Smooth muscle cell (in vitro differentiated cells): ENCODE results near the gene GPM6B. TPM values are rescaled to one million over a fixed set of nuclear protein-coding genes. Genes with fewer than 3 reads are reported as not detected.

Experiments used
- DNase-seq: peaks from one replicate; lab custom pipeline; 2025; ENCODE audit not compliant: unreplicated experiment; lab: John Stamatoyannopoulos, UW
- H2AFZ ChIP-seq: fragments of 200-600 bp; sonication (generic); 2 replicates; pipeline ENCODE4 v1.6.0; 2016; ENCODE audit warnings: antibody characterized with exemption, low read depth, mild to moderate bottlenecking
- H3F3A ChIP-seq: fragments of 200-600 bp; sonication (generic); 2 replicates; pipeline ENCODE4 v1.6.0; 2017; ENCODE audit warnings: antibody characterized with exemption, low read depth
- H3K27ac ChIP-seq: fragments of 200-600 bp; sonication (generic); 2 replicates; pipeline ENCODE4 v1.5.1; 2016; ENCODE audit warnings: low read depth, mild to moderate bottlenecking
- H3K27me3 ChIP-seq: fragments of 200-600 bp; sonication (generic); 2 replicates; pipeline ENCODE4 v1.6.1; 2016; ENCODE audit warnings: low read depth, mild to moderate bottlenecking
- H3K36me3 ChIP-seq: fragments of 200-600 bp; sonication (generic); 2 replicates; pipeline ENCODE4 v1.5.1; 2016; ENCODE audit warnings: low read depth
- H3K4me1 ChIP-seq: fragments of 200-600 bp; sonication (generic); 2 replicates; pipeline ENCODE4 v1.5.1; 2016; ENCODE audit warnings: low read depth
- H3K4me2 ChIP-seq: fragments of 200-600 bp; sonication (generic); 2 replicates; pipeline ENCODE4 v1.6.0; 2016; ENCODE audit warnings: mild to moderate bottlenecking
- H3K4me3 ChIP-seq: fragments of 200-600 bp; sonication (generic); 2 replicates; pipeline ENCODE4 v1.5.1; 2016; ENCODE audit warnings: mild to moderate bottlenecking
- H3K79me2 ChIP-seq: fragments of 200-600 bp; sonication (generic); 2 replicates; pipeline ENCODE4 v1.6.0; 2016; ENCODE audit warnings: low read depth, mild to moderate bottlenecking
- H3K9ac ChIP-seq: fragments of 200-600 bp; sonication (generic); 2 replicates; pipeline ENCODE4 v1.6.0; 2016; ENCODE audit warnings: low read depth
- H3K9me3 ChIP-seq: fragments of 200-600 bp; sonication (generic); replicated peaks from 2 replicates; pipeline ENCODE4 v1.5.1; 2016; ENCODE audit warnings: low read depth
- H4K20me1 ChIP-seq: fragments of 200-600 bp; sonication (generic); 2 replicates; pipeline ENCODE4 v1.6.0; 2016; ENCODE audit warnings: low read depth
- WGBS: methylation state at CpG from one replicate; pipeline ENCODE4 v1.1.7; 2016; ENCODE audit warnings: low lambda C conversion rate; 5-methylcytosine and 5-hydroxymethylcytosine counted together
- polyA plus RNA-seq: library from polyadenylated mRNA; unstranded; fragments of >200 nt; fragmentation: Nextera tagmentation; extraction: Ambion mirVana; gene quantifications from 2 replicates; pipeline ENCODE4 v1.2.1, GENCODE V29; 2016
- total RNA-seq: library from RNA; depleted of rRNA; stranded (reverse); fragments of >200 nt; gene quantifications from 2 replicates; pipeline ENCODE4 v1.2.3, GENCODE V29; 2014
- TF ChIP-seq, protein P1 (sequence below): fragments of 200-600 bp; sonication (generic); IDR thresholded peaks from 2 replicates; pipeline ENCODE4 v1.5.1; 2017; ENCODE audit warnings: borderline replicate concordance, mild to moderate bottlenecking, antibody characterized with exemption; ENCODE audit not compliant: insufficient read depth, poor library complexity, severe bottlenecking

GPM6B gene
- total and polyA plus RNA-seq, 2 experiments from 2014 or later, result 17.1 to 33.4 TPM

DNA sequence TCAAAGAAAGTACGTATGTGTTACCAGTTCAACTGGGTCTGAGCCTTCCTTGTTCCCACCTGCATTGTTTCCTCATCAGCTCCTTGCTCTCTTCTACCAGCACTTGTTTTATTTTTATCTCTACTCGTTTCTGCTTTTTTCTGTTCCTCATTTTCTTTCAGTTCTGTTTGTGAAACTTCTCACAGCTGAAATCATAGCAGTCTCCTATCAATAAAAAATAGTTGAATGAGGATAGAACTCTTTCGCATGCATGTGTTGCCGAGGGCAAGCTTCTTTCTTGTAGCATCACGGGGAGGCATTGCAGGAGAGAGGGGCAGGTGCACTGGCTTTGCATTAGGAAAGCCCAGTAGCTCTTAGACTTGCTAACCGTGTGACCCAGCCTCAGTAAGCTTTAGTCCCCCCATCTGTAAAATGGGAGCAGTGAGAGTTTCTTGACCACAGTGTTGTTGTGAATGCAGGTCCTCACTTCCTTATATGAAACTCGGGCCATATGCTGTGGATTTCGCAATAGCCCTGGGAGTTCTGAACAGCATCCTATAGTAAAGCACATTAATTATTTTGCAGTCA, 57.7 kb downstream of the GPM6B start:
- H3K36me3 ChIP-seq, result no peaks in the 10 kb centered on the region

DNA sequence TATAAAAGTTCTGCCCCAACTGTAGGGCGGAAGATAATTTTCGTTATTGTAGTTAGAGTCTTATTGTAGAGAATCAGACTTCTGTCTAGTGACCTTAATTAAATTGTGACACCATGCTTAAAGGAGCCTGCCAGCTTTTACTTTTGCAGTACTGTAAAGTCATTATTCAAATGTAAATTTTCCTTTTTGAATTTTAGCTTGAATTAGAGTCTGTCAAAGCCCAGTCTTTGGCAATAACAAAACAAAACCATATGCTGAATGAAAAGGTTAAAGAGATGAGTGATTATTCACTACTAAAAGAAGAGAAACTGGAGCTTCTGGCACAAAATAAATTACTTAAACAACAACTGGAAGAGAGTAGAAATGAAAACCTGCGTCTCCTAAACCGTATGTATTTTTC, 60.5 kb downstream of the GPM6B start:
- Histone ChIP-seq H3K79me2 (no peaks in the 10 kb centered on the region), H2AFZ (no peak overlapping the region), H3K27me3 (no peaks in the 10 kb centered on the region), H3K9ac (no peak overlapping the region), H3K27ac (no peak overlapping the region), H3K4me2 (no peak overlapping the region), H3K4me1 (no peaks in the 10 kb centered on the region), H3K9me3 (no peaks in the 10 kb centered on the region), H4K20me1 (no peaks in the 10 kb centered on the region), H3K36me3 (no peaks in the 10 kb centered on the region), H3F3A (no peaks in the 10 kb centered on the region), H3K4me3 (no peak overlapping the region)
- 83% methylated on average over 4 of the region's 4 CpGs for WGBS
- no peak for DNase-seq
- TF ChIP-seq, protein P1, sequence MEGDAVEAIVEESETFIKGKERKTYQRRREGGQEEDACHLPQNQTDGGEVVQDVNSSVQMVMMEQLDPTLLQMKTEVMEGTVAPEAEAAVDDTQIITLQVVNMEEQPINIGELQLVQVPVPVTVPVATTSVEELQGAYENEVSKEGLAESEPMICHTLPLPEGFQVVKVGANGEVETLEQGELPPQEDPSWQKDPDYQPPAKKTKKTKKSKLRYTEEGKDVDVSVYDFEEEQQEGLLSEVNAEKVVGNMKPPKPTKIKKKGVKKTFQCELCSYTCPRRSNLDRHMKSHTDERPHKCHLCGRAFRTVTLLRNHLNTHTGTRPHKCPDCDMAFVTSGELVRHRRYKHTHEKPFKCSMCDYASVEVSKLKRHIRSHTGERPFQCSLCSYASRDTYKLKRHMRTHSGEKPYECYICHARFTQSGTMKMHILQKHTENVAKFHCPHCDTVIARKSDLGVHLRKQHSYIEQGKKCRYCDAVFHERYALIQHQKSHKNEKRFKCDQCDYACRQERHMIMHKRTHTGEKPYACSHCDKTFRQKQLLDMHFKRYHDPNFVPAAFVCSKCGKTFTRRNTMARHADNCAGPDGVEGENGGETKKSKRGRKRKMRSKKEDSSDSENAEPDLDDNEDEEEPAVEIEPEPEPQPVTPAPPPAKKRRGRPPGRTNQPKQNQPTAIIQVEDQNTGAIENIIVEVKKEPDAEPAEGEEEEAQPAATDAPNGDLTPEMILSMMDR, result no peak

More for the DNA sequence above, 57.7 kb downstream of the GPM6B start:
- no peaks in the 10 kb centered on the region for H3K79me2 ChIP-seq
- TF ChIP-seq, protein P1, result no peak
- no peaks in the 10 kb centered on the region for H3K27me3 ChIP-seq
- H3K9me3 ChIP-seq, result no peaks in the 10 kb centered on the region
- no peaks in the 10 kb centered on the region for H4K20me1 ChIP-seq
- H3K27ac ChIP-seq, result no peak overlapping the region
- H3K4me2 ChIP-seq, result no peak overlapping the region
- H3K4me3 ChIP-seq, result no peak overlapping the region
- no peak overlapping the region for H3K9ac ChIP-seq
- no peaks in the 10 kb centered on the region for H3F3A ChIP-seq
- no peak for DNase-seq
- WGBS, result 79% methylated on average over 8 of the region's 8 CpGs
- H3K4me1 ChIP-seq, result no peaks in the 10 kb centered on the region
- no peak overlapping the region for H2AFZ ChIP-seq

DNA sequence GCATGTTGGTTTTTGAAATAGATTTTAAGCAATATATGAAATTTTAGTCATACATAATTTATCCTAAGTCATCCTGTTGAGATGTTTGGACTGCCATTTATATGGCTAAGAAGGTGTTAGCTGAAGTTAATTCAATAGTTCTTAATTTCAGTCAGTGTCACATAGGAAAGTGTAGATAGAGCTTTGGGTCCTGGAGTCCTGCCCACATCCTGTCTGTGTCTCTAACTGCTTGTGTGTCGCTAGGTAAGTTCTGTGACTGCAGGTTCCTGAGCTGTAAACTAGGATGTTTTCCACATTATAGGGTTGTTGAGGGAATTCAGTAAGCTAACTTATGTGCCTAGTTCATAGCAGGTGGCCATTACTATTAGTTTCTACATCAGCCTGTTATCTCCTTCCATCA, 61.6 kb downstream of the GPM6B start:
- Histone ChIP-seq H3K36me3 (no peaks in the 10 kb centered on the region), H2AFZ (no peak overlapping the region), H3K4me2 (no peak overlapping the region), H3K4me1 (no peaks in the 10 kb centered on the region), H3K4me3 (no peak overlapping the region), H3K79me2 (no peaks in the 10 kb centered on the region), H3K9ac (no peak overlapping the region), H3K27ac (no peak overlapping the region), H3K27me3 (no peaks in the 10 kb centered on the region), H4K20me1 (no peaks in the 10 kb centered on the region), H3K9me3 (no peaks in the 10 kb centered on the region), H3F3A (no peaks in the 10 kb centered on the region)
- no peak for DNase-seq
- WGBS, result 79% methylated on average over 1 of the region's 1 CpG
- TF ChIP-seq, protein P1, result no peak

DNA sequence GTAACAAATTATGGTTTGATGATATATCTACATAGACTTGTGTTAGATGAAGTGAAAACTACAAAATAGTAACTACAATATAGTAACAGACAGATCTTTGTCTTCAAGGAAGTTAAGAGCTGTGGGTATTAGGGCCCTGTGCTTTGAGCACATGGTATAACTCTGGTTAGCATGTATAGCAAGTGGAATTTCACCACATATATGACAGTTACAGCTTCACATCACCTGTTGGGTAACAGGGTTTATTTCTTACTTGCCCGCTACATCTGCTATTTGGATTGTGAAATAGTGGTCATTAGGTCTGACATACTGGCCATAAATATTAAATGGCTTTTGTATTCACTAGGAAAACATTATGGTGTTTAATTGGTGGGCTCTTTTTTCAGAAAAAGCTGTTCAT, 62.1 kb downstream of the GPM6B start:
- Histone ChIP-seq H3K4me1 (no peaks in the 10 kb centered on the region), H2AFZ (no peak overlapping the region), H3K9me3 (no peaks in the 10 kb centered on the region), H3K79me2 (no peaks in the 10 kb centered on the region), H3K4me3 (no peak overlapping the region), H4K20me1 (no peaks in the 10 kb centered on the region), H3K27ac (no peak overlapping the region), H3K27me3 (no peaks in the 10 kb centered on the region), H3F3A (no peaks in the 10 kb centered on the region), H3K36me3 (no peaks in the 10 kb centered on the region), H3K4me2 (no peak overlapping the region), H3K9ac (no peak overlapping the region)
- DNase-seq, result no peak
- TF ChIP-seq, protein P1, result no peak
- 76% methylated on average over 1 of the region's 1 CpG for WGBS
